Measurements from ENCODE around the gene SBNO2.

The SBNO2 gene

DNA sequence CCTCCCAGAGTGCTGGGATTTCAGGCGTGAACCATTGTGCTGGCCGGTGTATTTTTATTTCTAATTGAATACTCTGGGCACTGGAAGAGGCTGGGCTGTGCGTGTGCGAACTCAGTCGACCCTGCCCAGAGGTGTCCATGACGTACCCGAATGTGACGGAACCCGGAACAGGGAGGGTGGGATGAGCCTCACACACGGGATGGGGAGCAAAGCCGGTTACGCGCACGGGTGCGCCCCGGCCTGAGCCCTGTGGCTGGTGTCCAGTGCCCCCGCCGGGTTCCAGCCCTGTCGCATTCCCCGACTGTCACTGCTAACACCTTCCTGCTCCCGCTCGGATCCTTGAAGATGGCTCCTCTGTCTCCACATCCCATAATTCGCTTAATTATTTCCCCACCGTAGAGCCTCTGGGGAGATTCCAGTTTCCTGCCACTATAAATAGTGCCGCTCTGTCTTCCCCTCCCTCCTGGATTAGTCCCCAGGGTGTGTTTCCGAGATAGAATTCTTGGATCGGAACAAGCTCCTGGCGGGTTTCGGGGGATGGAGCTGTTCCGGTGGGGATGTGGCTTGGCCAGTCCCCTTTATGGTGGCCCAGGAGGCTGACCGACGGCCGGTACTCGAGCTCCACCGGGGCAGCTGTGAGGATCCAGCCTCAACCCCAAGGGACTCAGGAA lies 22.0 kb downstream of the SBNO2 start:
- H3K27me3 ChIP-seq (ENCODE audit: insufficient read depth, low read length): no peaks in the 10 kb centered on the region
- no peak overlapping the region for H2AFZ ChIP-seq (ENCODE audit: low read length)
- no peaks in the 10 kb centered on the region for H3K9me3 ChIP-seq (ENCODE audit: low read length)
- H3K9me2 ChIP-seq (ENCODE audit: low read depth, low read length): no peaks in the 10 kb centered on the region
- H3K4me2 ChIP-seq (ENCODE audit: low read length): no peak overlapping the region
- no peak for TF ChIP-seq EZH2 (IDR thresholded peaks at IDR 0.05; ENCODE audit: borderline replicate concordance, low read length)
- TF ChIP-seq, protein P1, sequence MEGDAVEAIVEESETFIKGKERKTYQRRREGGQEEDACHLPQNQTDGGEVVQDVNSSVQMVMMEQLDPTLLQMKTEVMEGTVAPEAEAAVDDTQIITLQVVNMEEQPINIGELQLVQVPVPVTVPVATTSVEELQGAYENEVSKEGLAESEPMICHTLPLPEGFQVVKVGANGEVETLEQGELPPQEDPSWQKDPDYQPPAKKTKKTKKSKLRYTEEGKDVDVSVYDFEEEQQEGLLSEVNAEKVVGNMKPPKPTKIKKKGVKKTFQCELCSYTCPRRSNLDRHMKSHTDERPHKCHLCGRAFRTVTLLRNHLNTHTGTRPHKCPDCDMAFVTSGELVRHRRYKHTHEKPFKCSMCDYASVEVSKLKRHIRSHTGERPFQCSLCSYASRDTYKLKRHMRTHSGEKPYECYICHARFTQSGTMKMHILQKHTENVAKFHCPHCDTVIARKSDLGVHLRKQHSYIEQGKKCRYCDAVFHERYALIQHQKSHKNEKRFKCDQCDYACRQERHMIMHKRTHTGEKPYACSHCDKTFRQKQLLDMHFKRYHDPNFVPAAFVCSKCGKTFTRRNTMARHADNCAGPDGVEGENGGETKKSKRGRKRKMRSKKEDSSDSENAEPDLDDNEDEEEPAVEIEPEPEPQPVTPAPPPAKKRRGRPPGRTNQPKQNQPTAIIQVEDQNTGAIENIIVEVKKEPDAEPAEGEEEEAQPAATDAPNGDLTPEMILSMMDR (IDR thresholded peaks at IDR 0.05; ENCODE audit: low read length): no peak
- no peaks in the 10 kb centered on the region for H3K4me1 ChIP-seq (ENCODE audit: insufficient read depth, low read length, severe bottlenecking)
- H3K4me3 ChIP-seq (ENCODE audit: low read depth, low read length, poor library complexity, severe bottlenecking): no peak overlapping the region
- H3K36me3 ChIP-seq (ENCODE audit: insufficient read depth, low read length): peaks cover 11% of the 10 kb centered on the region
- H4K20me1 ChIP-seq (ENCODE audit: insufficient read depth, low read length): no peaks in the 10 kb centered on the region
- no peaks in the 10 kb centered on the region for H3K79me2 ChIP-seq (ENCODE audit: insufficient read depth, low read length)
- H3K27ac ChIP-seq (ENCODE audit: low read depth, low read length, poor library complexity, severe bottlenecking): no peak overlapping the region
- H3F3A ChIP-seq (ENCODE audit: insufficient read depth, low read length): no peaks in the 10 kb centered on the region
- no peak overlapping the region for H3K9ac ChIP-seq (ENCODE audit: low read length)

DNA sequence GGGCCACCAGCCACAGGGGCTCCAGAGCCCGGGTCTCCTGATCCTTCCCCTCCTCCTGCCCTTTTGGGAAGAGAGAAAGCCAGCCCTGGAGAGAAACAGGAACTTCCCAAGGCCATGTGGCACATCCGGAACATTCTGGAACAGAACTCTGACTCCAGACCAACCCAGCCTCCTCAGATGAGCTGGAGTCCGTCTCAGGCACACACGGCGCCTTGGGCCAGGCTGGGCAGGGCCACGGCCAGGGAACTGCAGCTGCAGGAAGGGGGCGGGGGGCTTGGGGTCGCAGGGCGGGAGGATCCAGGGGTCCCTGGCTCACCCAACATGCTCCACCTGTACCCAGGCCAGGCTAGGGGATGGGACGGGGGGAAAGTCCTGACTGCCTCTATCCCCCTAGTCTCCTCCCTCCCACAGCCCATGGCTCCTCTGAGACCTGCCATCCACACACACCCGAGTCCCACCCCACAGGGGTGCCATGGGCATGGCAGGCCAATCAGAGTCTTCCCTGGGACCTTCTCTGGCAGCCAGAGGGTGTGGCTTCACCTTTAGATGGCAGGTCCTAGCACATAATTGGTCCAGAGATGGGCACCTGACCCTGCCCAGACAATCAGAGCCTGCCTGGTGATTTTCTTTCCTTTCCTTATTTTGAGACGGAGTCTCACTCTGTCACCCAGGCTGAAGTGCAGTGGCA lies 22.9 kb downstream of the SBNO2 start:
- Histone ChIP-seq H3K9ac (ENCODE audit: low read length) (no peak overlapping the region), H3K4me2 (ENCODE audit: low read length) (no peak overlapping the region), H3F3A (ENCODE audit: insufficient read depth, low read length) (no peaks in the 10 kb centered on the region), H3K27me3 (ENCODE audit: insufficient read depth, low read length) (no peaks in the 10 kb centered on the region), H3K79me2 (ENCODE audit: insufficient read depth, low read length) (no peaks in the 10 kb centered on the region), H2AFZ (ENCODE audit: low read length) (no peak overlapping the region), H3K4me1 (ENCODE audit: insufficient read depth, low read length, severe bottlenecking) (no peaks in the 10 kb centered on the region), H4K20me1 (ENCODE audit: insufficient read depth, low read length) (no peaks in the 10 kb centered on the region), H3K36me3 (ENCODE audit: insufficient read depth, low read length) (peaks cover 11% of the 10 kb centered on the region), H3K27ac (ENCODE audit: low read depth, low read length, poor library complexity, severe bottlenecking) (no peak overlapping the region), H3K4me3 (ENCODE audit: low read depth, low read length, poor library complexity, severe bottlenecking) (no peak overlapping the region), H3K9me3 (ENCODE audit: low read length) (no peaks in the 10 kb centered on the region), H3K9me2 (ENCODE audit: low read depth, low read length) (no peaks in the 10 kb centered on the region)
- no peak for TF ChIP-seq EZH2 (IDR thresholded peaks at IDR 0.05; ENCODE audit: borderline replicate concordance, low read length)
- TF ChIP-seq, protein P1 (IDR thresholded peaks at IDR 0.05; ENCODE audit: low read length): no peak

DNA sequence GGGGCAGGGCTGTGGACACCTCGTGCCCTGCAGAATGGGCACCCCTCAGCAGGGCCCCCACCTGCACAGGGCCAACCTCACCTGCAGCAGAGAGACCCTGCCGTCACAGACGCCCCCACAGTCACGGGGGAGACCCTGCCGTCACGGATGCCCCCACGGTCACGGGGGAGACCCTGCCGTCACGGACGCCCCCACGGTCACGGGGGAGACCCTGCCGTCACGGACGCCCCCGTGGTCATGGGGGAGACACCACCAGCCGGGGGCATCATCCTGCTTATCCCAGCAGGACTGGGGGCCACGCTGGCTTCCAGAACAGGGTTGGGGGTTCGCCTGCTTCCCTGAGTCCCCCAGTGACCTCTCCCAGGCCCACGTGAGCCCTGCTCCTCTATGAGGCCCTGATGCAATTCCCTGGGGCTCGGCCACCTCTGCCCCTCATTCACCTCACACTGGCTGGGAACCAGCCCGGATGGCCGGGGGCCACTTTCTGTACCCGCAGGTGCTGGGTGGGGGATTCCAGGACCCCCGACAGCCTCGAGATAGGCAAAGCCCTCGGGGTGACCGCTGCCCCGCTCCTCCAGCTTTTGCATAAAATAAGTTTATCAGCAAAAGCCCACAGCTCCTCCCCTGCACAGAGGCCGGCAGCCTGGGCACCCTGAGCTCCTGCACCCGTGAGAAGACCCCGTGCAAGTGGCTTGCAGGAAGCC lies 23.6 kb downstream of the SBNO2 start:
- H3K36me3 ChIP-seq (ENCODE audit: insufficient read depth, low read length): peaks cover 11% of the 10 kb centered on the region
- H4K20me1 ChIP-seq (ENCODE audit: insufficient read depth, low read length): no peaks in the 10 kb centered on the region
- no peaks in the 10 kb centered on the region for H3K9me3 ChIP-seq (ENCODE audit: low read length)
- H3K4me3 ChIP-seq (ENCODE audit: low read depth, low read length, poor library complexity, severe bottlenecking): no peak overlapping the region
- H3K79me2 ChIP-seq (ENCODE audit: insufficient read depth, low read length): no peaks in the 10 kb centered on the region
- no peaks in the 10 kb centered on the region for H3K4me1 ChIP-seq (ENCODE audit: insufficient read depth, low read length, severe bottlenecking)
- H3K27me3 ChIP-seq (ENCODE audit: insufficient read depth, low read length): no peaks in the 10 kb centered on the region
- no peak overlapping the region for H3K9ac ChIP-seq (ENCODE audit: low read length)
- H3F3A ChIP-seq (ENCODE audit: insufficient read depth, low read length): no peaks in the 10 kb centered on the region
- TF ChIP-seq, protein P1 (IDR thresholded peaks at IDR 0.05; ENCODE audit: low read length): no peak
- TF ChIP-seq EZH2 (IDR thresholded peaks at IDR 0.05; ENCODE audit: borderline replicate concordance, low read length): no peak
- H3K27ac ChIP-seq (ENCODE audit: low read depth, low read length, poor library complexity, severe bottlenecking): no peak overlapping the region
- no peak overlapping the region for H3K4me2 ChIP-seq (ENCODE audit: low read length)
- H2AFZ ChIP-seq (ENCODE audit: low read length): no peak overlapping the region
- no peaks in the 10 kb centered on the region for H3K9me2 ChIP-seq (ENCODE audit: low read depth, low read length)
